HFFc6 (cell line): Measurements from ENCODE around the gene ANGEL2. TPM values are rescaled to one million over a fixed set of nuclear protein-coding genes. Genes with fewer than 3 reads are reported as not detected.

ENCODE experiments used
- DNase-seq: peaks from one replicate; pipeline ENCODE4 v3.0.0-alpha.2; 2018
- H3K27ac Mint-ChIP-seq: 2 replicates; pipeline ENCODE4 v1.8.0; 2020; ENCODE audit warnings: mild to moderate bottlenecking, mixed read lengths
- H3K27me3 Mint-ChIP-seq: 2 replicates; pipeline ENCODE4 v1.8.0; 2021; ENCODE audit warnings: mild to moderate bottlenecking, moderate library complexity, mixed read lengths; ENCODE audit not compliant: insufficient read depth
- H3K36me3 Mint-ChIP-seq: 2 replicates; pipeline ENCODE4 v1.8.0; 2021; ENCODE audit warnings: low read depth, mixed read lengths
- H3K4me1 Mint-ChIP-seq: 2 replicates; pipeline ENCODE4 v1.8.0; 2020; ENCODE audit warnings: low read depth, mixed read lengths
- H3K4me3 Mint-ChIP-seq: 2 replicates; pipeline ENCODE4 v1.8.0; 2020; ENCODE audit warnings: mild to moderate bottlenecking, moderate library complexity, mixed read lengths
- H3K9me3 Mint-ChIP-seq: 2 replicates; pipeline ENCODE4 v1.8.0; 2020; ENCODE audit warnings: mild to moderate bottlenecking, mixed read lengths
- CTCF ChIP-seq: fragments of 200-600 bp; sonication (generic); IDR thresholded peaks from 2 replicates; pipeline ENCODE4 v1.5.0; 2021; ENCODE audit warnings: antibody characterized with exemption, mild to moderate bottlenecking
- total RNA-seq, 6 experiments: library from RNA; stranded (reverse); fragmentation: NEBNext Ultra II Directional; extraction: Animal tissue kit (Norgen Biotek cat#: 25700); gene quantifications; 2 replicates in 1 of 6; 3 replicates in 5 of 6; pipeline ENCODE4 v1.2.3, GENCODE V29; 2021

ANGEL2 gene
- total RNA-seq, 6 experiments from 2014 or later: 21.0 to 27.2 (median 24.4) TPM

- no peak overlapping the region for H3K27ac Mint-ChIP-seq
- H3K4me3 Mint-ChIP-seq: no peak overlapping the region
- peaks cover 6% of the 10 kb centered on the region; the same call in 1 of the 2 replicates for H3K4me1 Mint-ChIP-seq
- no peak for DNase-seq
- H3K36me3 Mint-ChIP-seq: no peaks in the 10 kb centered on the region
- no peaks in the 10 kb centered on the region for H3K9me3 Mint-ChIP-seq
- no peak for TF ChIP-seq CTCF
- H3K27me3 Mint-ChIP-seq: peaks cover 55% of the 10 kb centered on the region
These were observed 59.6 kb downstream of the ANGEL2 start for GRCh38 chr1:212955961-212956620.

- no peaks in the 10 kb centered on the region for H3K9me3 Mint-ChIP-seq
- no peaks in the 10 kb centered on the region for H3K36me3 Mint-ChIP-seq
- H3K27ac Mint-ChIP-seq: no peak overlapping the region
- DNase-seq: no peak
- H3K4me3 Mint-ChIP-seq: no peak overlapping the region
- H3K27me3 Mint-ChIP-seq: peaks cover 55% of the 10 kb centered on the region
- TF ChIP-seq CTCF: no peak
- H3K4me1 Mint-ChIP-seq: peaks cover 9% of the 10 kb centered on the region
These were observed 60.6 kb downstream of the ANGEL2 start for GRCh38 chr1:212955098-212955497.

GRCh38 chr1:212954514-212954913 is 61.2 kb downstream of the ANGEL2 start:
- Mint-ChIP-seq H3K27ac (no peak overlapping the region), H3K9me3 (no peaks in the 10 kb centered on the region), H3K4me3 (no peak overlapping the region), H3K36me3 (no peaks in the 10 kb centered on the region), H3K27me3 (peaks cover 59% of the 10 kb centered on the region), H3K4me1 (peaks cover 13% of the 10 kb centered on the region)
- no peak for DNase-seq
- no peak for TF ChIP-seq CTCF

- no peaks in the 10 kb centered on the region for H3K36me3 Mint-ChIP-seq
- H3K27me3 Mint-ChIP-seq: peaks cover 58% of the 10 kb centered on the region
- no peak overlapping the region for H3K4me3 Mint-ChIP-seq
- peaks cover 13% of the 10 kb centered on the region for H3K4me1 Mint-ChIP-seq
- H3K27ac Mint-ChIP-seq: no peak overlapping the region
- H3K9me3 Mint-ChIP-seq: no peaks in the 10 kb centered on the region
- DNase-seq: no peak
- no peak for TF ChIP-seq CTCF
These were observed 62.3 kb downstream of the ANGEL2 start for GRCh38 chr1:212953321-212953720.

- no peak for DNase-seq
These were observed 63.1 kb downstream of the ANGEL2 start for GRCh38 chr1:212952641-212952976.

More at GRCh38 chr1:212952641-212952976, 63.1 kb downstream of the ANGEL2 start:
- no peak for TF ChIP-seq CTCF
- no peaks in the 10 kb centered on the region for H3K9me3 Mint-ChIP-seq
- H3K36me3 Mint-ChIP-seq: no peaks in the 10 kb centered on the region
- H3K4me3 Mint-ChIP-seq: no peak overlapping the region
- H3K27me3 Mint-ChIP-seq: peaks cover 62% of the 10 kb centered on the region
- peaks cover 13% of the 10 kb centered on the region for H3K4me1 Mint-ChIP-seq
- H3K27ac Mint-ChIP-seq: no peak overlapping the region
